Astrocyte of the cerebellum (primary cell): ENCODE results near the gene OVAAL.

Experiments
- DNase-seq: peaks from one replicate; pipeline ENCODE4 v3.0.0-alpha.2; 2011; ENCODE audit warnings: low read depth
- H3K4me3 ChIP-seq: 2 replicates; pipeline ENCODE4 v1.5.1; 2011; ENCODE audit warnings: mild to moderate bottlenecking, low read depth, low read length, moderate library complexity
- CTCF ChIP-seq: IDR thresholded peaks from 2 replicates; pipeline ENCODE4 v1.5.1; 2012; ENCODE audit warnings: low read length, low read depth, moderate library complexity, mild to moderate bottlenecking; ENCODE audit errors: missing control alignments
- in situ Hi-C: cut with HindIII; loops from 2 replicates; pipeline ENCODE4 v1.10.0; 2017; ENCODE audit warnings: low sequenced_read_pairs

OVAAL gene

GRCh38 chr1:180521474-180522212, 37.1 kb upstream of the OVAAL start:
- TF ChIP-seq CTCF = no peak
- no peak for DNase-seq
- in situ Hi-C loops = loop anchor here (25.0 kb wide), 1 partner anchor 516 kb away; the partner anchor contains the start of gene MR1
- no peak overlapping the region for H3K4me3 ChIP-seq

GRCh38 chr1:180522213-180522515, 36.6 kb upstream of the OVAAL start:
- no peak for DNase-seq
- in situ Hi-C loops = loop anchor here (25.0 kb wide), 1 partner anchor 515 kb away; the partner anchor contains the start of gene MR1
- H3K4me3 ChIP-seq = no peak overlapping the region
- TF ChIP-seq CTCF = no peak

GRCh38 chr1:180524160-180524914, 34.4 kb upstream of the OVAAL start:
- TF ChIP-seq CTCF = no peak
- H3K4me3 ChIP-seq = no peak overlapping the region
- no peak for DNase-seq
- in situ Hi-C loops = loop anchor here (25.0 kb wide), 1 partner anchor 513 kb away; the partner anchor contains the start of gene MR1

GRCh38 chr1:180524915-180525714, 33.6 kb upstream of the OVAAL start:
- no peak for DNase-seq
- in situ Hi-C loops = loop anchor here (25.0 kb wide), 1 partner anchor 512 kb away; the partner anchor contains the start of gene MR1
- TF ChIP-seq CTCF = no peak
- H3K4me3 ChIP-seq = no peak overlapping the region

GRCh38 chr1:180525715-180526039, 33.1 kb upstream of the OVAAL start:
- in situ Hi-C loops = no loop called here
- TF ChIP-seq CTCF = no peak
- H3K4me3 ChIP-seq = no peak overlapping the region
- DNase-seq = no peak

GRCh38 chr1:180527101-180527669, 31.6 kb upstream of the OVAAL start:
- DNase-seq = no peak
- TF ChIP-seq CTCF = no peak
- H3K4me3 ChIP-seq = no peak overlapping the region
- in situ Hi-C loops = no loop called here
